Occipital lobe (tissue), 3 donors: ENCODE data around the gene CFAP119. TPM values are rescaled to one million over a fixed set of nuclear protein-coding genes. Genes with fewer than 3 reads are reported as not detected.

Experiments
- DNase-seq: peaks from one replicate; lab custom pipeline; 2025; lab: John Stamatoyannopoulos, UW
- small RNA-seq: library from RNA; depleted of rRNA; stranded (forward); fragments of <200 nt; gene quantifications from one replicate; pipeline ENCODE3, GENCODE V24; 2014
- total RNA-seq: library from RNA; depleted of rRNA; stranded (reverse); fragments of >200 nt; gene quantifications from one replicate; pipeline ENCODE4 v1.2.3, GENCODE V29; 2014

Gene CFAP119
- total RNA-seq, 1 donor from 2014 or later, result 1.6 TPM

- no peak for DNase-seq
Observed at GRCh38 chr16:30710971-30711370, 50.9 kb downstream of the CFAP119 start.

Small RNAs within 50 kb of the gene (small RNA-seq; reads per million reads assigned to genes)
- gene SNORA30, result 0.96 reads per million, percentile 72 among the genes with 10 or more reads in this experiment

Other genes with a start within 250 kb of the CFAP119 start
- 28.4 TPM for gene ZNF768, start 235.5 kb downstream of the CFAP119 start, total RNA-seq
- 12.6 TPM for gene ZNF747, start 227.2 kb downstream of the CFAP119 start, total RNA-seq
- gene ZNF764, start 203.7 kb downstream of the CFAP119 start, total RNA-seq, result 6.9 TPM
- 5.9 TPM for gene ZNF688, start 190.3 kb downstream of the CFAP119 start, total RNA-seq
- 16.1 TPM for gene ZNF785, start 176.4 kb downstream of the CFAP119 start, total RNA-seq
- gene ZNF689, start 151.7 kb downstream of the CFAP119 start, total RNA-seq, result 8.9 TPM
- 9.2 TPM for gene PRR14, start 111.1 kb downstream of the CFAP119 start, total RNA-seq
- gene FBRS, start 103.6 kb downstream of the CFAP119 start, total RNA-seq, result 11.5 TPM
- 21.7 TPM for gene SRCAP, start 62.9 kb downstream of the CFAP119 start, total RNA-seq
- gene PHKG2, start 13.6 kb downstream of the CFAP119 start, total RNA-seq, result 12.0 TPM
- gene RNF40, start 260 bp upstream of the CFAP119 start, total RNA-seq, result 80.0 TPM
- gene ZNF629, start 25.1 kb upstream of the CFAP119 start, total RNA-seq, result 11.5 TPM
- gene BCL7C, start 132.0 kb upstream of the CFAP119 start, total RNA-seq, result 29.6 TPM
- not detected for gene CTF1, start 134.6 kb upstream of the CFAP119 start, total RNA-seq
- 56.1 TPM for gene FBXL19, start 161.5 kb upstream of the CFAP119 start, total RNA-seq
- gene ORAI3, start 187.0 kb upstream of the CFAP119 start, total RNA-seq, result 5.5 TPM
- gene SETD1A, start 195.7 kb upstream of the CFAP119 start, total RNA-seq, result 1.6 TPM
- 2.5 TPM for gene HSD3B7, start 223.1 kb upstream of the CFAP119 start, total RNA-seq
- gene STX1B, start 248.6 kb upstream of the CFAP119 start, total RNA-seq, result 12.0 TPM